ENCODE measurements around the gene PLXNA1. TPM values are rescaled to one million over a fixed set of nuclear protein-coding genes. Genes with fewer than 3 reads are reported as not detected.

PLXNA1 gene
- total RNA-seq, 1 donor, result 62.4 TPM

- TF ChIP-seq, protein P1, sequence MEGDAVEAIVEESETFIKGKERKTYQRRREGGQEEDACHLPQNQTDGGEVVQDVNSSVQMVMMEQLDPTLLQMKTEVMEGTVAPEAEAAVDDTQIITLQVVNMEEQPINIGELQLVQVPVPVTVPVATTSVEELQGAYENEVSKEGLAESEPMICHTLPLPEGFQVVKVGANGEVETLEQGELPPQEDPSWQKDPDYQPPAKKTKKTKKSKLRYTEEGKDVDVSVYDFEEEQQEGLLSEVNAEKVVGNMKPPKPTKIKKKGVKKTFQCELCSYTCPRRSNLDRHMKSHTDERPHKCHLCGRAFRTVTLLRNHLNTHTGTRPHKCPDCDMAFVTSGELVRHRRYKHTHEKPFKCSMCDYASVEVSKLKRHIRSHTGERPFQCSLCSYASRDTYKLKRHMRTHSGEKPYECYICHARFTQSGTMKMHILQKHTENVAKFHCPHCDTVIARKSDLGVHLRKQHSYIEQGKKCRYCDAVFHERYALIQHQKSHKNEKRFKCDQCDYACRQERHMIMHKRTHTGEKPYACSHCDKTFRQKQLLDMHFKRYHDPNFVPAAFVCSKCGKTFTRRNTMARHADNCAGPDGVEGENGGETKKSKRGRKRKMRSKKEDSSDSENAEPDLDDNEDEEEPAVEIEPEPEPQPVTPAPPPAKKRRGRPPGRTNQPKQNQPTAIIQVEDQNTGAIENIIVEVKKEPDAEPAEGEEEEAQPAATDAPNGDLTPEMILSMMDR (IDR thresholded peaks at IDR 0.05; ENCODE audit: insufficient read depth, low read length), result no peak
- H3K4me3 ChIP-seq (ENCODE audit: low read depth, low read length), result no peak overlapping the region
- no peak for DNase-seq (ENCODE audit: low read depth)
These were observed 44.3 kb downstream of the PLXNA1 start for GRCh38 chr3:127027061-127027735.

DNA sequence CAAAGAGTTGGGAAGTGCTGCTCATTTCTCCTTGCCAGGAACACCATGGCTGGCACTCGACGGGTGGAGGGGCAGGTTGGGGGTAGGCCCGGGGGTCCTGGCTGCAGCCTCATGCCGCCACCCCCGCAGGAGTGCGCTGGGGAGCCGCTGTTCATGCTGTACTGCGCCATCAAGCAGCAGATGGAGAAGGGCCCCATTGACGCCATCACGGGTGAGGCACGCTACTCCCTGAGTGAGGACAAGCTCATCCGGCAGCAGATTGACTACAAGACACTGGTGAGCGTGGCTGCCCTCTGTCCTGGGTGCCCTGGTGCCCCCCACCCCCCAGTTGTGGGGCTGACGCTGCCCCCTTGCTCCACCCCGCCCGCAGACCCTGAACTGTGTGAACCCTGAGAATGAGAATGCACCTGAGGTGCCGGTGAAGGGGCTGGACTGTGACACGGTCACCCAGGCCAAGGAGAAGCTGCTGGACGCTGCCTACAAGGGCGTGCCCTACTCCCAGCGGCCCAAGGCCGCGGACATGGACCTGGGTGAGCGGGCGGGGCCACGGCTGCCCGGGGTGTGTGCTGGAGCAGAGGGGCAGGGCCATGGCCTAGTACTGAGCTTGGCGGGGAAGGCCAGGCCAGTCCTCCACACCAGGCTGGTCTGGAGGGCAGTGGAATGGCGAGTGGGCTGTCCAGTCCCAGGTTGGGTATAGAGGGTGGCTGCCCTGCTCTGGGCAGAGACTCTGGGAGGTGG is 45.1 kb downstream of the PLXNA1 start:
- H3K4me3 ChIP-seq (ENCODE audit: low read depth, low read length), result no peak overlapping the region
- TF ChIP-seq, protein P1 (IDR thresholded peaks at IDR 0.05; ENCODE audit: insufficient read depth, low read length), result no peak
- no peak for DNase-seq (ENCODE audit: low read depth)

DNA sequence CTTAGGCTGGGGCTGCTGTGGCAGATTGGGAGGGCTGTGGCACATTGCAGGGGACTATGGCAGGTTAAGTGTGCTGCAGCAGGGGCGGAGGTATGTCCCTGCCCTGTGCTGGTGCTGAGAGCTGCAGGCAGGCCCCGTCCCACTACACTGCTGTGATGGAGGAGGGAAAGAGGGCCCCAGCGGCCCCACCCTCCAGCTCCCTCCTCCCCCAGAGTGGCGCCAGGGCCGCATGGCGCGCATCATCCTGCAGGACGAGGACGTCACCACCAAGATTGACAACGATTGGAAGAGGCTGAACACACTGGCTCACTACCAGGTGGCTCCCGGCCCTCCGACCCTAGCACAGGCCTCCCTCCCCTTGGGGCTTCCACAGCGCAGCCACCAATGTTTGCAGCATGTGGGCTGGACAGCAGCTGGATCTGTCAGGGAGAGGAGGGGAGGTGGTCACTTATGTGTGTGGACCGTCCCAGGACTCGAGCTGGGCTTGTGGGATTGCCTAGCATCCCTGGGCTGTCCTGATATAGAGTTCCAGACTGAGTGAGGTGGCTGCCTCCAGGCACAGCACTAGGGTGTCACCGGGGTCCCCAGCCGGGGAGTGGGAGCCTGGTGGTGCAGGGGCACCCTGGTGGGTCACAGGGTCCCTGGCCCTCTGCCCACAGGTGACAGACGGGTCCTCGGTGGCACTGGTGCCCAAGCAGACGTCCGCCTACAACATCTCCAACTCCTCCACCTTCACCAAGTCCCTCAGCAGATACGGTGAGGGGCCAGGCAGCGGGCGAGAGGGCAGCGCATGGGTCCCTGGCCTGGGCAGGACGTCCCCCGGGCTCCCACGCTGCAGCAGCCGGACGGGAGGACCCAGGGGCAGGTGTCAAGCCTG is 46.1 kb downstream of the PLXNA1 start:
- H3K4me3 ChIP-seq (ENCODE audit: low read depth, low read length), result no peak overlapping the region
- TF ChIP-seq, protein P1 (IDR thresholded peaks at IDR 0.05; ENCODE audit: insufficient read depth, low read length), result no peak
- no peak for DNase-seq (ENCODE audit: low read depth)

DNA sequence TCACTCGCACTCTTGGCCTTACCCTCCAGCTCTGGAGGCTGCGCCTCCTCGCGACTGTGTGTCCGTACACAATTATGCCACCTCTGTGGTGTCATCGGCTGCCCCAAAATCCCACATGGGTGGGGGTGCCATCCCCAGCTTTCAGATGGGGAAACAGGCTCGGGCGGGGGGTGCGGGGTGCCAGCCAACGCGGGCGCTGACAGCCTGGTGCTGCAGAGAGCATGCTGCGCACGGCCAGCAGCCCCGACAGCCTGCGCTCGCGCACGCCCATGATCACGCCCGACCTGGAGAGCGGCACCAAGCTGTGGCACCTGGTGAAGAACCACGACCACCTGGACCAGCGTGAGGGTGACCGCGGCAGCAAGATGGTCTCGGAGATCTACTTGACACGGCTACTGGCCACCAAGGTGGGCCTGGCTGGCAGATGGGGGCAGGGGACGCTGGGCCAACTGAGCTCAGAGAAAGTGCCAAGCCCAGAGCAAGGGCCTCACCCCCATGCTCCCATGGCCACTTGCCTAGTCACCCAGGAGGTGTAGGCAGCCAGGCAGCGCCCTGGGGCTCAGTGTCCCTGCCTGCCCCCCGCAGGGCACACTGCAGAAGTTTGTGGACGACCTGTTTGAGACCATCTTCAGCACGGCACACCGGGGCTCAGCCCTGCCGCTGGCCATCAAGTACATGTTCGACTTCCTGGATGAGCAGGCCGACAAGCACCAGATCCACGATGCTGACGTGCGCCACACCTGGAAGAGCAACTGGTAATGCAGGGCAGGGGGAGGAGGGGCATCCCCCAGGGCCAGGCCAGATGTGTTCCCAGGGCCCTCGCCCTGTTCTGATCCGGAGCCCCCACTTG is 47.0 kb downstream of the PLXNA1 start:
- no peak for DNase-seq (ENCODE audit: low read depth)
- H3K4me3 ChIP-seq (ENCODE audit: low read depth, low read length), result no peak overlapping the region
- TF ChIP-seq, protein P1 (IDR thresholded peaks at IDR 0.05; ENCODE audit: insufficient read depth, low read length), result no peak

GRCh38 chr3:127030508-127031412 is 47.8 kb downstream of the PLXNA1 start:
- TF ChIP-seq, protein P1 (IDR thresholded peaks at IDR 0.05; ENCODE audit: insufficient read depth, low read length), result no peak
- no peak for DNase-seq (ENCODE audit: low read depth)
- no peak overlapping the region for H3K4me3 ChIP-seq (ENCODE audit: low read depth, low read length)
